Measurements from ENCODE around the gene SET.

The SET gene

DNA sequence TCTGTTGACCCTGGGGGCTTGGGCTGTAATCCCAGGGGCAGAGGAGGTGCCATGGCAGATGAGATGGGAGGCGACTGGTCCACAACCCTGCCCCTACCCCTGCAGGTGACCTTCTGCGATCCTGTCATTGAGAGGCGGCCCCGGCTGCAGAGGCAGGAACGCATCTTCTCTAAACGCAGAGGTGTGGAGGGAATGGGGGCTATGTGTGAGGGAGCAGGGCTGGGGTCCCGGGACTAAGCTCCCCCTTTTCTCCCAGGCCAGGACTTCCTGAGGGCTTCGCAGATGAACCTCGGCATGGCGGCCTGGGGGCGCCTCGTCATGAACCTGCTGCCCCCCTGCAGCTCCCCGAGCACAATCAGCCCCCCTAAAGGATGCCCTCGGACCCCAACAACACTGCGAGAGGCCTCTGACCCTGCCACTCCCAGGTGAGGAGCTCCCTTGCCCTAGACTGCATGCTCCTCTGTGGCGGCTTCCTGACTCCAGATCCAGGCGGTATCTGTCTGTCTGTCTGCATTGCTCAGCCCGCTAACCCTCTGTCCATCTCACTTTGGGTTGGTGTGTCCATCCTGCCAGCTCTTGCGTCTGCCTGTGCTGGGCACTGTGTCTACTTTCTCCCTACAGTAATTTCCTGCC is 25.0 kb downstream of the SET start:
- Histone ChIP-seq H2AFZ (ENCODE audit: low read length, unreplicated experiment) (no peak overlapping the region), H3K79me2 (ENCODE audit: control insufficient read depth, insufficient read depth, low read length, unreplicated experiment) (no peaks in the 10 kb centered on the region), H3K4me1 (ENCODE audit: control insufficient read depth, insufficient read depth, low read length, unreplicated experiment) (no peaks in the 10 kb centered on the region), H3K27me3 (ENCODE audit: insufficient read depth, low read length) (no peaks in the 10 kb centered on the region), H3K27ac (ENCODE audit: low read depth, low read length) (no peak overlapping the region), H3K4me3 (ENCODE audit: low read depth, low read length) (no peak overlapping the region), H3K36me3 (ENCODE audit: insufficient read depth, low read length) (no peaks in the 10 kb centered on the region)

DNA sequence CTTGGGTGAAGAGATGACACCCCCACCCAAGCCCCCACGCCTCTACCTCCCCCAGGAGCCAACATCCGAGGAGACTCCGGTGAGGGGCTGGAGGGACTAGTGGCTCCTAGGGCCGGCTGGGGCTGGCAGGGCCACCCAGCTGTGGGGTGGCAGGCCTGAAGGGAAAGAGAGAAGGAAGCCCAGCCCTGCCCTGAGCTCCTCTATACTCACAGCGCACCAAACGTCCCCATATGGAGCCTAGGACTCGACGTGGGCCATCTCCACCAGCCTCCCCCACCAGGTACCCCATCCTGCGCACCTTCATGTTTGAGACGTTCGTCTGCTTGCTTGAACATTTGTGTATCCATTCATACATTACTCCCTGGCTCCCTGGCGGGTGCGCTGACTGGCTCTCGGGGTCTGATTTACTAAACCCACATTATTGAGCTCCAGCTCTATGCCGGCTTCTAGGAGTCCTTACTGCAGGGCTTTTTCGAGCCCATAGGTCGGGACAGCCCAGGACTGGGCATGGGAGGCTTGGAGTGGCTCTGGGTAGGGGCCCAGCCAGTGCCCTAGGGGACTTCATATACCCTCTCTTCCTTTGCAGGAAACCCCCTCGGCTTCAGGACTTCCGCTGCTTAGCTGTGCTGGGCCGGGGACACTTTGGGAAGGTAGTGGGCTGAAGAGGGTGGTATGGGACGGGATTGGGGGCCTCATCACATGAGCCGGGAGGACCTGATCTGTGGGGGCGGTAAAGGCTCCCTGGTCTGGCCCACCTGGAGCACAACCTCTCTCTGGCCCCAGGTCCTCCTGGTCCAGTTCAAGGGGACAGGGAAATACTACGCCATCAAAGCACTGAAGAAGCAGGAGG is 25.8 kb downstream of the SET start:
- H3K79me2 ChIP-seq (ENCODE audit: control insufficient read depth, insufficient read depth, low read length, unreplicated experiment) = no peaks in the 10 kb centered on the region
- no peak overlapping the region for H2AFZ ChIP-seq (ENCODE audit: low read length, unreplicated experiment)
- H3K36me3 ChIP-seq (ENCODE audit: insufficient read depth, low read length) = no peaks in the 10 kb centered on the region
- no peaks in the 10 kb centered on the region for H3K27me3 ChIP-seq (ENCODE audit: insufficient read depth, low read length)
- H3K4me1 ChIP-seq (ENCODE audit: control insufficient read depth, insufficient read depth, low read length, unreplicated experiment) = no peaks in the 10 kb centered on the region
- no peak overlapping the region for H3K27ac ChIP-seq (ENCODE audit: low read depth, low read length)
- H3K4me3 ChIP-seq (ENCODE audit: low read depth, low read length) = no peak overlapping the region

DNA sequence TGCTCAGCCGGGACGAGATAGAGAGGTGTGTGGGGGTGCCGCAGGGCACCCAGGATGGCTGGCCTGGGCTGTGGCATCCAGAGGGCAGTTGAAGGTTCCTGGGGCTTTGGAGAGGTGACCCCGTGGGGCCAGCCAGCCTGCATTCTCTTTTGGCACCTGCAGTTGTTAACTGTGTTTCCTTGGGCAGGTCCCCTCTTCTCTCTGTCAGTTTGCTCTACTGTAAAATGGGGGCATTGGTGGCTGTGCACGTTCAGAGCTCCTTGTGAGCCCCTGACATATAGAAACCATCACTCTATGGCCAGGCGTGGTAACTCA is 26.4 kb downstream of the SET start:
- Histone ChIP-seq H3K4me3 (ENCODE audit: low read depth, low read length) (no peak overlapping the region), H3K79me2 (ENCODE audit: control insufficient read depth, insufficient read depth, low read length, unreplicated experiment) (no peaks in the 10 kb centered on the region), H3K27ac (ENCODE audit: low read depth, low read length) (no peak overlapping the region), H3K36me3 (ENCODE audit: insufficient read depth, low read length) (no peaks in the 10 kb centered on the region), H2AFZ (ENCODE audit: low read length, unreplicated experiment) (no peak overlapping the region), H3K4me1 (ENCODE audit: control insufficient read depth, insufficient read depth, low read length, unreplicated experiment) (no peaks in the 10 kb centered on the region), H3K27me3 (ENCODE audit: insufficient read depth, low read length) (no peaks in the 10 kb centered on the region)

GRCh38 chr9:128716581-128717254 is 27.7 kb downstream of the SET start:
- no peaks in the 10 kb centered on the region for H3K4me1 ChIP-seq (ENCODE audit: control insufficient read depth, insufficient read depth, low read length, unreplicated experiment)
- no peak overlapping the region for H3K4me3 ChIP-seq (ENCODE audit: low read depth, low read length)
- H3K79me2 ChIP-seq (ENCODE audit: control insufficient read depth, insufficient read depth, low read length, unreplicated experiment) = no peaks in the 10 kb centered on the region
- no peaks in the 10 kb centered on the region for H3K27me3 ChIP-seq (ENCODE audit: insufficient read depth, low read length)
- H3K36me3 ChIP-seq (ENCODE audit: insufficient read depth, low read length) = no peaks in the 10 kb centered on the region
- no peak overlapping the region for H3K27ac ChIP-seq (ENCODE audit: low read depth, low read length)
- no peak overlapping the region for H2AFZ ChIP-seq (ENCODE audit: low read length, unreplicated experiment)

DNA sequence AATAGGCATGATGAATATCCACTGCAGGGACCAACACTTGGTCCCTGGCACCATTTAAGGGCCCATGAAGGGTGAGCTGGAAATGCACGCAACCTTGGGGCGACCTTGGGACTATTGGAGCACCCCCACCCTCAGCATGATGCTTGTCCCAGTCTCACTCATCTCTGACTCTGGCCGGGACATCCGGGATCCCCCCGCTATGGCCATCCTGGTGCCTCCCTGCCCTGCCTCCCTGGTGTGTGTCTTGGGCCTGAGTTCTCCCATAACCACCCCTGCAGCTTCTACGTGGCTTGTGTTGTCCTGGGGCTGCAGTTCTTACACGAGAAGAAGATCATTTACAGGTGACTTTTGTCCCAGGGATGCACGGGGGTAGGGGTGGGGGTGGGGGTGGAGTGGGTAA is 29.0 kb downstream of the SET start:
- Histone ChIP-seq H3K4me1 (ENCODE audit: control insufficient read depth, insufficient read depth, low read length, unreplicated experiment) (no peaks in the 10 kb centered on the region), H3K4me3 (ENCODE audit: low read depth, low read length) (no peak overlapping the region), H3K79me2 (ENCODE audit: control insufficient read depth, insufficient read depth, low read length, unreplicated experiment) (no peaks in the 10 kb centered on the region), H3K27me3 (ENCODE audit: insufficient read depth, low read length) (no peaks in the 10 kb centered on the region), H3K27ac (ENCODE audit: low read depth, low read length) (no peak overlapping the region), H2AFZ (ENCODE audit: low read length, unreplicated experiment) (no peak overlapping the region), H3K36me3 (ENCODE audit: insufficient read depth, low read length) (no peaks in the 10 kb centered on the region)

GRCh38 chr9:128718475-128718874 is 29.5 kb downstream of the SET start:
- Histone ChIP-seq H3K27ac (ENCODE audit: low read depth, low read length) (no peak overlapping the region), H3K4me3 (ENCODE audit: low read depth, low read length) (no peak overlapping the region), H3K4me1 (ENCODE audit: control insufficient read depth, insufficient read depth, low read length, unreplicated experiment) (no peaks in the 10 kb centered on the region), H3K27me3 (ENCODE audit: insufficient read depth, low read length) (no peaks in the 10 kb centered on the region), H3K79me2 (ENCODE audit: control insufficient read depth, insufficient read depth, low read length, unreplicated experiment) (no peaks in the 10 kb centered on the region), H3K36me3 (ENCODE audit: insufficient read depth, low read length) (no peaks in the 10 kb centered on the region), H2AFZ (ENCODE audit: low read length, unreplicated experiment) (no peak overlapping the region)

GRCh38 chr9:128719919-128720605 is 31.0 kb downstream of the SET start:
- Histone ChIP-seq H2AFZ (ENCODE audit: low read length, unreplicated experiment) (no peak overlapping the region), H3K4me3 (ENCODE audit: low read depth, low read length) (no peak overlapping the region), H3K27me3 (ENCODE audit: insufficient read depth, low read length) (no peaks in the 10 kb centered on the region), H3K27ac (ENCODE audit: low read depth, low read length) (no peak overlapping the region), H3K79me2 (ENCODE audit: control insufficient read depth, insufficient read depth, low read length, unreplicated experiment) (no peaks in the 10 kb centered on the region), H3K4me1 (ENCODE audit: control insufficient read depth, insufficient read depth, low read length, unreplicated experiment) (no peaks in the 10 kb centered on the region), H3K36me3 (ENCODE audit: insufficient read depth, low read length) (no peaks in the 10 kb centered on the region)

GRCh38 chr9:128720841-128721486 is 31.9 kb downstream of the SET start:
- Histone ChIP-seq H3K4me3 (ENCODE audit: low read depth, low read length) (no peak overlapping the region), H3K79me2 (ENCODE audit: control insufficient read depth, insufficient read depth, low read length, unreplicated experiment) (no peaks in the 10 kb centered on the region), H3K4me1 (ENCODE audit: control insufficient read depth, insufficient read depth, low read length, unreplicated experiment) (no peaks in the 10 kb centered on the region), H3K36me3 (ENCODE audit: insufficient read depth, low read length) (no peaks in the 10 kb centered on the region), H3K27ac (ENCODE audit: low read depth, low read length) (no peak overlapping the region), H3K27me3 (ENCODE audit: insufficient read depth, low read length) (no peaks in the 10 kb centered on the region), H2AFZ (ENCODE audit: low read length, unreplicated experiment) (no peak overlapping the region)

GRCh38 chr9:128721487-128722010 is 32.5 kb downstream of the SET start:
- H3K4me3 ChIP-seq (ENCODE audit: low read depth, low read length) = no peak overlapping the region
- H3K27me3 ChIP-seq (ENCODE audit: insufficient read depth, low read length) = no peaks in the 10 kb centered on the region
- no peaks in the 10 kb centered on the region for H3K79me2 ChIP-seq (ENCODE audit: control insufficient read depth, insufficient read depth, low read length, unreplicated experiment)
- no peak overlapping the region for H3K27ac ChIP-seq (ENCODE audit: low read depth, low read length)
- no peaks in the 10 kb centered on the region for H3K4me1 ChIP-seq (ENCODE audit: control insufficient read depth, insufficient read depth, low read length, unreplicated experiment)
- H2AFZ ChIP-seq (ENCODE audit: low read length, unreplicated experiment) = no peak overlapping the region
- H3K36me3 ChIP-seq (ENCODE audit: insufficient read depth, low read length) = no peaks in the 10 kb centered on the region
